Right ventricle myocardium inferior (tissue), 1 donor: ENCODE data around the gene UTP11. TPM values are rescaled to one million over a fixed set of nuclear protein-coding genes. Genes with fewer than 3 reads are reported as not detected.

ENCODE experiments used
- ATAC-seq: fragments of 200-7000 bp; cut with Tn5 transposase; one replicate; pipeline ENCODE4 v1.9.1; 2020; ENCODE audit warnings: mild to moderate bottlenecking, moderate library complexity
- DNase-seq: peaks from one replicate; pipeline ENCODE4 v3.0.0; 2021; ENCODE audit errors: missing footprints
- intact Hi-C: fragments of 100-400 bp; cut with DNase I; formaldehyde crosslinking; loops from one replicate; pipeline ENCODE4 v1.11.0; 2022
- total RNA-seq: library from RNA; stranded (reverse); fragmentation: NEBNext Ultra II Directional; extraction: Animal tissue kit (Norgen Biotek cat#: 25700); gene quantifications from one replicate; pipeline ENCODE4 v1.2.1, GENCODE V29; 2021
- donor health status: DM: no; HTN: yes; CAD: no; lungs with severe emphysema.

UTP11 gene
- total RNA-seq, 1 donor from 2014 or later, result 42.3 TPM

DNA sequence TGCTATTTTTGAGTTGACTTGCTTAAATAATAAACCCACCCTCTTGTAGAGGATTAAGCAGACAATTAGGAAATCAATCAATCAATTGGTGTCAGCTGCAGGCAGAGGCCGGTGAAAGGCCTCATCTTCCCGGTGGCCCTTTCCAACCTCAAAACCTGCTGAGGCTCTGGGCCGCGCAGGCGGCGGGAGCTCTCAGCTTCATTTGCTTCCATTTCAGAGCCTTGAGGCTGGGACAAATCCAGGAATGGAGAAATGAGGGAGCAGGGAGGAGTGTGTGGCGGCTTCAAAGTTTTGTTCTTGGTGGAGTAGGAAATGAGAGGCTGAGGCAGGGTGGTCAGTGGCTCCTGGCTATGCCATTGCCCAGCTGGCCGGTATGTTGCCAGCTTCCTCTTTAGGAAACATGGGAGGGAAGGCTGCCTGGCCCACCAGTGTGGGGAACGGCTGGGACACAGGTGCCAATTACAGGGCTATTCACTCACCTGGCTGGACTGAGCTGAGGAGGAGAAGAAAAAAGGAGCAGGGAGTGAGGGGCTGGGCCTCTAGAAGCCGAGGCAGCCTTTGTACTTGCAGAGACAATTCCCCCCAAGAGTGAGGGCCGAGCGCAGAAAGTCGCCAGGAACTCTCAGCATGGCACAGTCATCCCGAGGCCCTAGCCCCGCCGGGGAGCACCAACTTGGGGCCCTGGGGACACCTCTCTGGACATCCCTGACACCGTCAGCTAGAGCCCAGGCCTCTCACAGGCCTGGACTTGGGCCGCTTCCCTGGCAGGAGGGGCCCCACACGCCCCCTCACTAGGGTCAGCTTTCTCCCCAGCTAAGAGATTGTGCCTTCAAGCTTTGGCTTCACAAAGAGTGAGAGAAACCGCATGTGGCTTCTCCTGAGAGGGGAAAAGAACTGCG is 29.7 kb downstream of the UTP11 start:
- DNase-seq (no peak), ATAC-seq (no peak)
- intact Hi-C loops, result loop anchor here (5.0 to 10.0 kb wide), 2 partner anchors 543 to 790 kb away; no protein-coding TSS in a partner anchor

- DNase-seq (no peak), ATAC-seq (no peak)
- intact Hi-C loops, result loop anchor here (5.0 to 10.0 kb wide), 2 partner anchors 542 to 789 kb away; no protein-coding TSS in a partner anchor
Observed at GRCh38 chr1:38043036-38043747, 30.7 kb downstream of the UTP11 start.

- no peak for ATAC-seq
- intact Hi-C loops, result loop anchor here (5.0 to 10.0 kb wide), 2 partner anchors 540 to 788 kb away; no protein-coding TSS in a partner anchor
- no peak for DNase-seq
Observed at GRCh38 chr1:38044221-38045215, 32.0 kb downstream of the UTP11 start.

GRCh38 chr1:38045401-38046332 is 33.1 kb downstream of the UTP11 start:
- no peak for ATAC-seq
- intact Hi-C loops, result loop anchor here (10.0 kb wide), 1 partner anchor 539 kb away; no protein-coding TSS in a partner anchor
- no peak for DNase-seq

GRCh38 chr1:38046333-38046883 is 33.9 kb downstream of the UTP11 start, which contains the start of gene POU3F1:
POU3F1 (minus strand) TSS chr1:38046793; CDS start chr1:38046743, 50 bp downstream.
- ATAC-seq (no peak), DNase-seq (no peak)
- intact Hi-C loops, result loop anchor here (10.0 kb wide), 1 partner anchor 538 kb away; no protein-coding TSS in a partner anchor

DNA sequence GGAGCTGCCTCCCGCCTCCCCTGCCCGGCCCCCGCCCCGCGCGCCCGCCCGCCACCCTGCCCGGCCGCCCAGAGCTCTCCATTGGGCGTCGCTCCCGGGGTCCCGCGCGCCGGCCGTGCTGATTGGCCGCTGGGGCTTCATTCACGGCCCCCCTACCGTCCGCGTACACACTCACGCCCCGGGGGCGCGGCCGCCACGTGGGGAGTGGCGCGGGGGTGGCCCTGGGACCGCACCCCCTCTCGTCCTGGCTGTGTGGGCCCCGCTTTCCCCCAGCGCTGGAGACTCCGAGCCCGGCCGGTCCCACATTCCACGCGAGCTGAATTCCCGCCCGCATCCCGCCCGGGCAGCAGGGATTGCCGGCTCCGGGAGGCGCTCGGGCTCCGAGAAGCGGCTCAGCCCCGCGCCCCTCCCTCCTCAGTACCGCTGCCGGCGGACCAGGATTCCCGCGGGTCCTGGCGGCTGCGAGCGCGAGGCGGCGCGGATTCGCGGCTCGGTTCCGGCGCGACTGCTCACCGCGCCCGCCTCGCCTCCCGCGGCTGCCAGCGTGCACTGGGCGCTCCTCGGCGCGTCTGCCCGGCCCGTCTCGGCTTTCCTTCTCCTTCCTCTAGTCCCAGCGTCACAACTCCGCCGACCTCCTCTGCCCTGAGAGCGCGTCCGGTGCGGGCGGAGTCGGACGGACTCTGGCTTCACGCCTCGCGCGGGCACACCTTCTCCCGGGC is 34.5 kb downstream of the UTP11 start:
- ATAC-seq, result peak; percentile 98
- intact Hi-C loops, result loop anchor here (1.0 to 10.0 kb wide), 2 partner anchors 38 to 538 kb away; no protein-coding TSS in a partner anchor
- peak; percentile 95 for DNase-seq

DNA sequence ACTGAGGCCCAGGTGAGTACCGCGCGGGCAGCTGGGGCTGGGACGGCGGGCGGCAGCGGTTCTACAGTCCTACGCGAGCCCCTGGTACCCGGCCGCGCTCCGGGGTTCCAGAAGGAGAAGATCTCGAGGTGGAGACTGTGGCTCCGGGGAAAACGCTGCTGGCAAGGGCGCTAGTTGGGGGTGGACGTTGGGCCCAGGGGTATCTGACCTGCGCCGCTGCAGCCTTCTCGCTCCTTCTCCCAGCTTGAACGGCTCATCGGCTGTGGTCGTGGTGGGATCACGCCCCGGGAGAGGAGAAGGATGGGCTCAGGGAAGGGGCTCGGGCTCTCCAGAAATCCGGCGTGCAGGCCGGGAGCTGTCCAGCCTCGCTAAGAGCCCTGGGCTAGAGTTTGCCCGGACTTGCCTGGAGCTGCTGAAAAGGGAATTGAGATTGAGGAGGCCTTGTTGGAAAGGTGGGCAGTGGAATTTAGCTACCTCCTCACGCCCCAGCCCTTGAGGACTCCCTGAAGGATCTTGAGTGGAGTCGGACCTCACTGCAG is 35.1 kb downstream of the UTP11 start:
- intact Hi-C loops, result loop anchor here (1.0 to 10.0 kb wide), 2 partner anchors 38 to 537 kb away; no protein-coding TSS in a partner anchor
- no peak for DNase-seq
- no peak for ATAC-seq

GRCh38 chr1:38050397-38051078 is 38.0 kb downstream of the UTP11 start:
- intact Hi-C loops, result no loop called here
- DNase-seq (no peak), ATAC-seq (no peak)

DNA sequence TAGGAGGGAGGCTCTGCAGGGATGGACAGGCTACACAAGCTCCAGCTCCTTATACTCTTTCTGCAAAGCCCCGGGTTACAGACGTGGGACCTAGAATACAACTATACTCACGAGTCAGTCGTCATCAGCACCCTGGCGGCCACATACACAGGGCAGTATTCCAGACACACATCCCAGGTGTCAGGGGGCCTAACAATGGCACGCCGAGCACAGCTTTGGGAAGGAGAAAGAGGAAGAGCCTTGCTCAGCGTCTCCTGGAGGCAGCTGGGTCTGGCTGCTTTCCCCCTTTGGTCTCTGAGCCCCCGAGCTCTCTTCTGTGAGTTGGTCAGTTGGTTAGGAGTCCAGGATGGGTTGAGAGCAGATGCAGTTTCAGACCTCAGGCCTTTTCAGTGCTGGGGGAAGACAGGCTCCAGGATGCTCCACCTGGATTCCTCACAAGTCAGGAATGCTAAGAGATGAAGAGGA is 38.6 kb downstream of the UTP11 start:
- intact Hi-C loops, result no loop called here
- ATAC-seq (no peak), DNase-seq (no peak)

- ATAC-seq (no peak), DNase-seq (no peak)
- intact Hi-C loops, result no loop called here
Observed at GRCh38 chr1:38052750-38053415, 40.3 kb downstream of the UTP11 start.

GRCh38 chr1:38053416-38054091 is 41.0 kb downstream of the UTP11 start:
- intact Hi-C loops, result no loop called here
- no peak for ATAC-seq
- DNase-seq, result no peak

- no peak for DNase-seq
- intact Hi-C loops, result no loop called here
- ATAC-seq, result no peak
Observed at GRCh38 chr1:38055398-38055797, 42.9 kb downstream of the UTP11 start.

GRCh38 chr1:38055965-38056364 is 43.4 kb downstream of the UTP11 start:
- DNase-seq (no peak), ATAC-seq (no peak)
- intact Hi-C loops, result no loop called here

DNA sequence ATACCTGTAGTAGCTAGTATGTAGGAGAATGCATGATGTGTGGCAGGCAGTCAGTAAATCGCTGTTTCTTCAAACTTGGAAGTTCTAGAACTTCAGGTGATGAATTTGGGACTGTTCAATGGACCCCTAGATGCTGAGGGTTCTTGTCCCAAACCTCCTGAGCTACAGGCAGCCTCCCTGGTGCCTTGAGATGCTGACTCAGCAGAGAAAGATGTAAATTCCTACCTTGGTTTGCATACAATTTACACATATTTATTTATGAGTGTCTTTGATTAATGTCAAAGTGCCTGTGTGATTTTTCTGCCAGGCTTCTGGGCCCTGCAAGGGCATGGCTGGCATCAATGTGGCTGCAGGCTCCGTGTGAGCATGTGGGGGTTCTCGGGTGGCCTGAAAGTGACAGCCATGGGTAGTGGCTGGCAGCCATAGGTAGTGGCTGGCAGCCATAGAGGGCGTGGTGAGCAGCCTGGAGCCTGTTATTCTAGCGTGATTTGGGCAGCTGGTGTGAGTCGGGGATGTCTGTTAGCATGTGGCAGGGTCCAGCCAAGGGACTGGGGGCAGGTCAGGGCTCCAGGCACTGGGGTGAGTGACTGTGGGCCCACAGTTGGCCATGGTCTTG is 47.2 kb downstream of the UTP11 start:
- ATAC-seq, result peak; percentile 37
- intact Hi-C loops, result no loop called here

More for the DNA sequence above, 47.2 kb downstream of the UTP11 start:
- DNase-seq, result no peak
